ENCODE measurements around the gene SLC17A5. TPM values are rescaled to one million over a fixed set of nuclear protein-coding genes. Genes with fewer than 3 reads are reported as not detected.
A peak's percentile ranks its signal among the peaks of the same experiment; 100 is the strongest.

Gene SLC17A5
- total and polyA plus RNA-seq, 2 experiments from 2014 or later = 5.4 to 17.8 TPM

- Histone ChIP-seq H3K4me1 (ENCODE audit: low read depth) (peaks cover 3% of the 10 kb centered on the region), H3K36me3 (no peaks in the 10 kb centered on the region), H3K4me3 (no peak overlapping the region), H3K27ac (no peak overlapping the region), H3K9me3 (ENCODE audit: low read depth) (no peaks in the 10 kb centered on the region), H3K27me3 (no peaks in the 10 kb centered on the region)
- DNase-seq (ENCODE audit: low read depth in 1 of 2, low spot score in 1 of 2) = no peak
- TF ChIP-seq CTCF (IDR thresholded peaks at IDR 0.05; ENCODE audit: low read depth, low read length) = no peak
Measured at GRCh38 chr6:73649783-73650182, 4.0 kb downstream of the SLC17A5 start.

- Histone ChIP-seq H3K4me1 (ENCODE audit: low read depth) (peaks cover 3% of the 10 kb centered on the region), H3K27ac (no peak overlapping the region), H3K9me3 (ENCODE audit: low read depth) (no peaks in the 10 kb centered on the region), H3K27me3 (no peaks in the 10 kb centered on the region), H3K4me3 (no peak overlapping the region), H3K36me3 (no peaks in the 10 kb centered on the region)
- DNase-seq (ENCODE audit: low read depth in 1 of 2, low spot score in 1 of 2) = no peak
- TF ChIP-seq CTCF (IDR thresholded peaks at IDR 0.05; ENCODE audit: low read depth, low read length) = no peak
Measured at GRCh38 chr6:73648166-73648565, 5.6 kb downstream of the SLC17A5 start.

DNA sequence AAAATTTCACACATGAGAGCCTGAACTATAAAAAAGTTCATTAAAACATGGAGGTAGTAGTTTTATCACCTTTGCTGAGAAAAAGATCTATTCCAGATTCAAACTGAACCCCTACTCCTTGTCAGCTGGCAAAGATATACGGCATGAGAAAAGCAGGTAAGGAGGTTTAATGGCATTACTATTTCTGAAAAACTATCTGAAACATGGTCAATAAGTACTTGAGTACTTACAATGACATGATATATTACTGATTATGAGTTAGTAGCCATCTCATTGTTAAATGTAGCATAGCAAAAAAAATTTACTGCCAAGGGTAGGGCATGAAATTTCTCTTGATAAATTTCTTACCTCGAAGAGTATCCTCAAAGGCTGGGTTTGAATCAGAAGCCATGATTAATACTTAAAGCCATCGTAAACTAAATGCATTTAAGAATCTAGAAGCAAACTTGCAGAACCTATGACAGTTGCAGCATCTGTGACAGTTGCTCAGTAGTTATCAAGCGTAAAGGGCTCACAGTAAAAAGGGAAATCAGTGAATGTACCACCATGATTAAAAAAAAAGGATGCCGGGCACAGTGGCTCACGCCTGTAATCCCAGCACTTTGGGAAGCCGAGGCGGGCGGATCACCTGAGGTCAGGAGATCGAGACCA is 8.7 kb downstream of the SLC17A5 start:
- no peak for DNase-seq (ENCODE audit: low read depth in 1 of 2, low spot score in 1 of 2)
- no peak for TF ChIP-seq CTCF (IDR thresholded peaks at IDR 0.05; ENCODE audit: low read depth, low read length)
- Histone ChIP-seq H3K4me1 (ENCODE audit: low read depth) (peaks cover 5% of the 10 kb centered on the region), H3K9me3 (ENCODE audit: low read depth) (no peaks in the 10 kb centered on the region), H3K27ac (no peak overlapping the region), H3K36me3 (no peaks in the 10 kb centered on the region), H3K27me3 (no peaks in the 10 kb centered on the region), H3K4me3 (peak overlapping the region; percentile 9)

DNA sequence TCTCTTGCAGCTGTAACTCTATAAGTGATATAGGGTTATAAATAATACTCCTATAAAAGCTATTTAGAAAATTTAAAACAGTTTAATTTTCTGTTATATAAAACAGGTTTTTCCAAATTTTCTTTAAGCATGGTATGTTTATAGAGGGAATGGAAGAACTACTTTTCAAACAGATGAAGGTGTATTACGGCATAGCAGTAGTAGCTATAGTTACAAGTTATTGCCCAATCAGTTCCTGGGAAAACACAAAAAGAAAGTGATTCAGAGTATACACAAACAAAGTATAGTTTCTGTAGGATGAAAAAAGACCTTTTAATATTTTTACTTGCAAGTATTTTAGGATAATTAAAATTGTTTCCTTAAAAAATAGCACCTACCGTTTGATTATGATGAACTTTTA is 9.8 kb downstream of the SLC17A5 start:
- TF ChIP-seq CTCF (IDR thresholded peaks at IDR 0.05; ENCODE audit: low read depth, low read length) = no peak
- no peaks in the 10 kb centered on the region for H3K36me3 ChIP-seq
- no peak for DNase-seq (ENCODE audit: low read depth in 1 of 2, low spot score in 1 of 2)
- H3K4me3 ChIP-seq = no peak overlapping the region
- H3K9me3 ChIP-seq (ENCODE audit: low read depth) = no peaks in the 10 kb centered on the region
- no peak overlapping the region for H3K27ac ChIP-seq
- no peaks in the 10 kb centered on the region for H3K27me3 ChIP-seq
- H3K4me1 ChIP-seq (ENCODE audit: low read depth) = peaks cover 5% of the 10 kb centered on the region

GRCh38 chr6:73642530-73642929 is 11.3 kb downstream of the SLC17A5 start:
- no peak for TF ChIP-seq CTCF (IDR thresholded peaks at IDR 0.05; ENCODE audit: low read depth, low read length)
- H3K4me3 ChIP-seq = no peak overlapping the region
- H3K27me3 ChIP-seq = no peaks in the 10 kb centered on the region
- peaks cover 5% of the 10 kb centered on the region for H3K4me1 ChIP-seq (ENCODE audit: low read depth)
- DNase-seq (ENCODE audit: low read depth in 1 of 2, low spot score in 1 of 2) = no peak
- H3K9me3 ChIP-seq (ENCODE audit: low read depth) = no peaks in the 10 kb centered on the region
- no peaks in the 10 kb centered on the region for H3K36me3 ChIP-seq
- H3K27ac ChIP-seq = no peak overlapping the region
